Activated naive CD4-positive, alpha-beta T cell treated with anti-CD3 and anti-CD28 coated beads, Interleukin-2, amount 50 U/mL, for 16 hours (primary cell): ENCODE results near the gene METTL16.
"Not testable (repeated sequence)": the region's sequence is repeated elsewhere in the genome, so short reads cannot be mapped to it uniquely, and the experiment has no call there.

ENCODE experiments used
- DNase-seq: peaks from one replicate; pipeline ENCODE4 v3.0.0-alpha.2; 2020

The METTL16 gene

GRCh38 chr17:2447479-2447878, 64.2 kb downstream of the METTL16 start:
- not testable (repeated sequence) for DNase-seq

GRCh38 chr17:2445638-2446037, 66.0 kb downstream of the METTL16 start:
- DNase-seq, result no peak

GRCh38 chr17:2444382-2444781, 67.3 kb downstream of the METTL16 start:
- DNase-seq, result no peak

GRCh38 chr17:2442166-2442565, 69.5 kb downstream of the METTL16 start:
- no peak for DNase-seq

GRCh38 chr17:2440930-2441329, 70.8 kb downstream of the METTL16 start:
- DNase-seq, result no peak

- DNase-seq, result not testable (repeated sequence)
Measured at GRCh38 chr17:2439997-2440396, 71.7 kb downstream of the METTL16 start.

GRCh38 chr17:2438823-2439222, 72.9 kb downstream of the METTL16 start:
- no peak for DNase-seq

GRCh38 chr17:2436316-2436905, 75.3 kb downstream of the METTL16 start:
- no peak for DNase-seq

GRCh38 chr17:2435862-2436261, 75.8 kb downstream of the METTL16 start:
- no peak for DNase-seq

- no peak for DNase-seq
Measured at GRCh38 chr17:2435181-2435741, 76.4 kb downstream of the METTL16 start.

GRCh38 chr17:2433696-2434095, 78.0 kb downstream of the METTL16 start:
- no peak for DNase-seq

- no peak for DNase-seq
Measured at GRCh38 chr17:2427910-2428309, 83.8 kb downstream of the METTL16 start.

- DNase-seq, result no peak
Measured at GRCh38 chr17:2427215-2427614, 84.5 kb downstream of the METTL16 start.

- no peak for DNase-seq
Measured at GRCh38 chr17:2423271-2423670, 88.4 kb downstream of the METTL16 start.

GRCh38 chr17:2421315-2422147, 90.2 kb downstream of the METTL16 start:
- DNase-seq, result no peak

GRCh38 chr17:2420176-2420575, 91.5 kb downstream of the METTL16 start:
- no peak for DNase-seq

- no peak for DNase-seq
Measured at GRCh38 chr17:2419486-2419885, 92.2 kb downstream of the METTL16 start.

GRCh38 chr17:2418572-2418971, 93.1 kb downstream of the METTL16 start:
- DNase-seq, result no peak

GRCh38 chr17:2416010-2416734, 95.5 kb downstream of the METTL16 start:
- peak; percentile 81 for DNase-seq

GRCh38 chr17:2415081-2415480, 96.6 kb downstream of the METTL16 start:
- no peak for DNase-seq

- DNase-seq, result no peak
Measured at GRCh38 chr17:2414446-2415064, 97.1 kb downstream of the METTL16 start.

GRCh38 chr17:2412561-2413021, 99.1 kb downstream of the METTL16 start:
- no peak for DNase-seq

GRCh38 chr17:2410951-2411350, 100.7 kb downstream of the METTL16 start:
- no peak for DNase-seq
